Testis (tissue), 2 donors: ENCODE data around the gene ZNF92.

Source experiments
- CTCF ChIP-seq, 3 experiments: fragments of 450-650 bp in 2 of 3; fragments of 200-600 bp in 1 of 3; sonication (generic) in 1 of 3; IDR thresholded peaks; one replicate each; pipeline ENCODE4 v1.5.1; 2016 to 2019; ENCODE audit warnings: antibody characterized with exemption in 3 of 3, mild to moderate bottlenecking in 2 of 3, moderate library complexity in 1 of 3
- POLR2A ChIP-seq: fragments of 450-650 bp; IDR thresholded peaks from one replicate; pipeline ENCODE4 v1.6.1; 2017; ENCODE audit warnings: antibody characterized with exemption, mild to moderate bottlenecking, moderate library complexity

GRCh38 chr7:65441010-65441409 is 67.4 kb downstream of the ZNF92 start:
- TF ChIP-seq CTCF (IDR thresholded peaks at IDR 0.05) (no peak), POLR2A (no peak)
